IPS DF 19.7 (cell line): ENCODE data around the gene IL1RAPL2.
"Not testable (repeated sequence)": the region's sequence is repeated elsewhere in the genome, so short reads cannot be mapped to it uniquely, and the experiment has no call there.

ENCODE experiments used
- DNase-seq: peaks from one replicate; pipeline ENCODE4 v3.0.0-alpha.2; 2013; ENCODE audit warnings: low read depth, low spot score

IL1RAPL2 gene

GRCh38 chrX:105017641-105018040 is 451.6 kb downstream of the IL1RAPL2 start:
- DNase-seq, result no peak

GRCh38 chrX:105018865-105019264 is 452.9 kb downstream of the IL1RAPL2 start:
- no peak for DNase-seq

- not testable (repeated sequence) for DNase-seq
Observed at GRCh38 chrX:105028962-105029361, 463.0 kb downstream of the IL1RAPL2 start.

GRCh38 chrX:105038672-105039328 is 472.8 kb downstream of the IL1RAPL2 start:
- DNase-seq, result no peak

- no peak for DNase-seq
Observed at GRCh38 chrX:105050921-105051320, 484.9 kb downstream of the IL1RAPL2 start.

- DNase-seq, result no peak
Observed at GRCh38 chrX:105051364-105051763, 485.4 kb downstream of the IL1RAPL2 start.

- DNase-seq, result no peak
Observed at GRCh38 chrX:105052926-105053325, 486.9 kb downstream of the IL1RAPL2 start.

GRCh38 chrX:105063743-105064142 is 497.7 kb downstream of the IL1RAPL2 start:
- peak; percentile 3 for DNase-seq

- no peak for DNase-seq
Observed at GRCh38 chrX:105098201-105098600, 532.2 kb downstream of the IL1RAPL2 start.

- no peak for DNase-seq
Observed at GRCh38 chrX:105098812-105099211, 532.8 kb downstream of the IL1RAPL2 start.

GRCh38 chrX:105101378-105101777 is 535.4 kb downstream of the IL1RAPL2 start:
- no peak for DNase-seq

- no peak for DNase-seq
Observed at GRCh38 chrX:105109936-105110335, 543.9 kb downstream of the IL1RAPL2 start.

GRCh38 chrX:105114554-105115130 is 548.6 kb downstream of the IL1RAPL2 start:
- DNase-seq, result no peak

GRCh38 chrX:105115596-105116320 is 549.8 kb downstream of the IL1RAPL2 start:
- DNase-seq, result not testable (repeated sequence)

GRCh38 chrX:105116486-105116885 is 550.5 kb downstream of the IL1RAPL2 start:
- DNase-seq, result no peak

- DNase-seq, result no peak
Observed at GRCh38 chrX:105117621-105118020, 551.6 kb downstream of the IL1RAPL2 start.

- no peak for DNase-seq
Observed at GRCh38 chrX:105120463-105120862, 554.5 kb downstream of the IL1RAPL2 start.

GRCh38 chrX:105121186-105121585 is 555.2 kb downstream of the IL1RAPL2 start:
- no peak for DNase-seq

GRCh38 chrX:105126201-105126600 is 560.2 kb downstream of the IL1RAPL2 start:
- no peak for DNase-seq

GRCh38 chrX:105134273-105134672 is 568.3 kb downstream of the IL1RAPL2 start:
- DNase-seq, result no peak

GRCh38 chrX:105136786-105137185 is 570.8 kb downstream of the IL1RAPL2 start:
- DNase-seq, result no peak

- no peak for DNase-seq
Observed at GRCh38 chrX:105150036-105150435, 584.0 kb downstream of the IL1RAPL2 start.

- no peak for DNase-seq
Observed at GRCh38 chrX:105150557-105150956, 584.6 kb downstream of the IL1RAPL2 start.
